GM21723 (cell line): ENCODE data around the gene VPS51.

Experiments
- ATAC-seq: cut with Tn5 transposase; IDR thresholded peaks from one replicate; pipeline ENCODE4 v1.9.1; 2021; ENCODE audit warnings: mild to moderate bottlenecking, moderate library complexity; ENCODE audit not compliant: unreplicated experiment

VPS51 gene

DNA sequence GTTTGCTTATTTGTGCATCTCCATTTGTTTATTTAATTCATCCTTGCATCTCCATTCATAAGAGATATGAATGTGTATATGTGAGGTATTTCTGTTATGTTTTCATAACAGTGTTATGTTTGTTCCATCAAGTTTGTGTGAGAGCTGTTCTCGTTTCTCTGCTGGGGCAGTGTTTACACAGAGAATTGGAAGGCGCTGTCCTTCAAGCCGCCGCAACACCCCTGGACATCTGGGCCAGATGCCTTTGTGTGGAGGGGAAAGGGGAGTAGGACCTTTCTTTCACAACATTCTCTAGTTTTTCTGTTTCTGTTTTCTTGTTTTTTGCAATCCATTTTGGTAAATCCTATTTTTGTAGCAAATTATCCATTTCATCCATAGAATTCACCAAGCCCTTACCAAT lies 8.6 kb downstream of the VPS51 start:
- no peak for ATAC-seq

DNA sequence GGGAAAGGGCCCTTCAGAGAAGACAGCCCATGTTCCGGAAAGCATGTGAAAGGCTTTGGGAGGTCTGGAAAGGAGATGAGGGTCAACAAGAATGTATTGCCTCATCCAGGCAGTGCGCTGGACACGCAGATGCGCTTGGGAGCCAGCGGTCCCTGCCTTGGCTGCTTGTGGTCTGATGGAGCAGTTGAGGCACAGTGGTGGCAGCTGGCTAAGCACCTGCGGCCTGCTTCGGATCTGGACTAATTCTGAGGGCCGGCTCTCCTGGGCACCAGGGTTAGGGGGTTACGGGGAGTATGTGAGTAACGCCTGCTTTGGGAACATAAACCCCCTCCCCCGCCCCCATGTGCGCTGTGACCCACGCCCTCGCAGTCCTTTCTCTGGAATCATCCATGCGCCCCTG lies 11.1 kb downstream of the VPS51 start:
- ATAC-seq: no peak

DNA sequence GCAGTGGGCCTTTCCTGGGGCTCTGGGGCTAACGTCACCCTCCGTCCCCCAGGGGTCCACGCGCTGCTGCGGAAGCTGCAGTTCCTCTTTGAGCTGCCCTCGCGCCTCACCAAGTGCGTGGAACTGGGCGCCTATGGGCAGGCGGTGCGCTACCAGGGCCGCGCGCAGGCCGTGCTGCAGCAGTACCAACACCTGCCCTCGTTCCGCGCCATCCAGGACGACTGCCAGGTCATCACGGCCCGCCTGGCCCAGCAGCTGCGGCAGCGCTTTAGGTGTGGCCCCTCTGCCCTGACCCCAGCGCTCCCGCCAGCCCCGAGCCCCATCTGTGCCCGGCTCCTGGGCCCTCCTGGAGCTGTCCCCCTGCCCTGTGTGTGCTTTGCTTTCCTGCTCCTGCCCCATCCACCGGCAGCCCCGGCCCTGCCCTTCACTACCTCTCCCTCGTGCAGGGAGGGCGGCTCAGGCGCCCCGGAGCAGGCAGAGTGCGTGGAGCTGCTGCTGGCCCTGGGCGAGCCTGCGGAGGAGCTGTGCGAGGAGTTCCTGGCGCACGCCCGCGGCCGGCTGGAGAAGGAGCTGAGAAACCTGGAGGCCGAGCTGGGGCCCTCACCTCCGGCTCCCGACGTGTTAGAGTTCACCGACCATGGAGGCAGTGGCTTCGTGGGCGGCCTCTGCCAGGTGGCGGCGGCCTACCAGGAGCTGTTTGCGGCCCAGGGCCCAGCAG lies 11.9 kb downstream of the VPS51 start:
- no peak for ATAC-seq

DNA sequence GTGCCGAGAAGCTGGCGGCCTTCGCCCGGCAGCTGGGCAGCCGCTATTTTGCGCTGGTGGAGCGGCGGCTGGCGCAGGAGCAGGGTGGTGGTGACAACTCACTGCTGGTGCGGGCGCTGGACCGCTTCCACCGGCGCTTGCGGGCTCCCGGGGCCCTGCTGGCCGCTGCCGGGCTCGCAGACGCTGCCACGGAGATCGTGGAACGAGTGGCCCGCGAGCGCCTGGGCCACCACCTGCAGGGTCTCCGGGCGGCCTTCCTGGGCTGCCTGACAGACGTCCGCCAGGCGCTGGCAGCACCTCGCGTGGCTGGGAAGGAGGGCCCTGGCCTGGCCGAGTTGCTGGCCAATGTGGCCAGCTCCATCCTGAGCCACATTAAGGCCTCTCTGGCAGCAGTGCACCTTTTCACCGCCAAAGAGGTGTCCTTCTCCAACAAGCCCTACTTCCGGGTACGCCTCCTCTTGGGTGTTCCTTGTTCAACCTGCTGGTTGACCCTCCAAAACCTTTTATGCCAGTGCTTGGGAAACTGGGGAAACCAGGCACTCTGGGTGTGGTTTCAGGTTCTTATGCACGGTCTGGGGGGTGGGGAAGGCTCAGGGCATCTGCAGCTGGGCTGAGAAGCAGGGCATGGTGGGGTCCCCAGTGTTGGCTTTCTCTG lies 12.6 kb downstream of the VPS51 start:
- no peak for ATAC-seq

DNA sequence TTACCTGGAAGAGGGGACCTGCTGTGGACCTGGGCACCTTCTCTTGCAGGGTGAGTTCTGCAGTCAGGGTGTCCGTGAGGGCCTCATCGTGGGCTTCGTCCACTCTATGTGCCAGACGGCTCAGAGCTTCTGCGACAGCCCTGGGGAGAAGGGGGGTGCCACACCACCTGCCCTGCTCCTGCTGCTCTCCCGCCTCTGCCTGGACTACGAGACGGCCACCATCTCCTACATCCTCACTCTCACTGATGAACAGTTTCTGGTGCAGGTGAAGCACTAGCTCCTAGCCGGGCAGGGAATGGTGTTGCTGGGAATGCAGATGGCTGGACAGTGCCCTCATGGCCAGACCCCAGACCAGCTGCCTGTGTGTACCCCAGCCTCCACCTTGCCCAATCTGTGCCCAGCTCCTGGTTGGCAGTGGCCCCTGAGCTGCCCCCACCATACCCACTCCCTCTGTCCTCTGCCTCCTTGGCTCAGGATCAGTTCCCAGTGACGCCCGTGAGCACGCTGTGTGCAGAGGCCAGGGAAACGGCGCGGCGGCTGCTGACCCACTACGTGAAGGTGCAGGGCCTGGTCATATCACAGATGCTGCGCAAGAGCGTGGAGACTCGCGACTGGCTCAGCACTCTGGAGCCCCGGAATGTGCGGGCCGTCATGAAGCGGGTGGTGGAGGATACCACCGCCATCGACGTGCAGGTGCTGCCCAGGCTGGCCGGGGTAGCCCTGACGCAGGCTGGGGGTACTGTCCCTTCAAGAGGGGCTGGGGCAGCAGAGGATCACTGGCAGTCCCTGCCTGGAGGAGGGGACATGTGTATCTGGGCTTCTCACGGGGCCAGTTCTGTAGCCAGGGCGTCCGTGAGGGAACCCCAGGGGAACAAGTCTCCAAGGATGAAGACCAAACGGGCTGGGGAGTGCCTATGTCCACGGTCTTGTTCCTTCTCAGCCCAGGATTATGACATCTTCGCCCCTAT lies 13.5 kb downstream of the VPS51 start:
- no peak for ATAC-seq

DNA sequence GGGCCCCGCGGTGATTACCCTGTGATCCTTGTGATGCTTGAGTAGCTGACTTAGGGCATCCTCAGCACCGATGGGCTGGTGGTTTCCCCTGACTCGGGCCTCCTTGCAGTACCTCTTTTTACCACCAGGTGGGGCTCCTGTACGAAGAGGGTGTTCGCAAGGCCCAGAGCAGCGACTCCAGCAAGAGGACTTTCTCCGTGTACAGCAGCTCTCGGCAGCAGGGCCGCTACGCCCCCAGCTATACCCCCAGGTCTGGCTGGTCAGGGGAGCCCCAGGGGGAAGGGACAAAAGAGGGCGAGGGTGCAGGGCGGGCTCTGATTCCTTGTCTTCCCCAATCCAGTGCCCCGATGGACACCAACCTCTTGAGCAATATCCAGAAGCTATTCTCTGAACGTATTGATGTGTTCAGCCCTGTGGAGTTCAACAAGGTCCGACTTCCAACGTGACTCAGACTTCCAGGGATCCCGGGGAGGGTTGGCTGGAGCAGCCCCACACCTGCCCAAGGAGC lies 14.4 kb downstream of the VPS51 start:
- ATAC-seq: peak; percentile 32

DNA sequence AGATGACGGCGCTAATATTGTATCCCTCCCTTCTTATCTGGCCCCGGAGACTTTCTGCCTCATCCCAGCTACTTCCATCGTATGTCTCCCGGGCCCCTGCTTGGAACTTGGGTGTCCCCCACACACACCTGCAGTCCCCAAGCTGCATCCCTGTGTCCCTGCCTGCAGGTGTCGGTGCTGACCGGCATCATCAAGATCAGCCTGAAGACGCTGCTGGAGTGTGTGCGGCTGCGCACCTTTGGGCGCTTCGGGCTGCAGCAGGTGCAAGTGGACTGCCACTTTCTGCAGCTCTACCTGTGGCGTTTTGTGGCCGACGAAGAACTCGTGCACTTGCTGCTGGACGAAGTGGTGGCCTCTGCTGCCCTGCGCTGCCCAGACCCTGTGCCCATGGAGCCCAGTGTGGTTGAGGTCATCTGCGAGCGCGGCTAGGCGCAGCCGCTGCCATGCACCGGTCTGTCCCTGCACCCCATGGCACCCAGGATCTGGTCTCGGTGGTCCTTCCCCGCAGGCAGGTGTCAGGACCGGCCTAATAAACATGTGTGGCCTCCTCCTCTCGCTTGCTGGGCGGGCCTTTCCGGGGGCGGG lies 15.2 kb downstream of the VPS51 start:
- no peak for ATAC-seq

DNA sequence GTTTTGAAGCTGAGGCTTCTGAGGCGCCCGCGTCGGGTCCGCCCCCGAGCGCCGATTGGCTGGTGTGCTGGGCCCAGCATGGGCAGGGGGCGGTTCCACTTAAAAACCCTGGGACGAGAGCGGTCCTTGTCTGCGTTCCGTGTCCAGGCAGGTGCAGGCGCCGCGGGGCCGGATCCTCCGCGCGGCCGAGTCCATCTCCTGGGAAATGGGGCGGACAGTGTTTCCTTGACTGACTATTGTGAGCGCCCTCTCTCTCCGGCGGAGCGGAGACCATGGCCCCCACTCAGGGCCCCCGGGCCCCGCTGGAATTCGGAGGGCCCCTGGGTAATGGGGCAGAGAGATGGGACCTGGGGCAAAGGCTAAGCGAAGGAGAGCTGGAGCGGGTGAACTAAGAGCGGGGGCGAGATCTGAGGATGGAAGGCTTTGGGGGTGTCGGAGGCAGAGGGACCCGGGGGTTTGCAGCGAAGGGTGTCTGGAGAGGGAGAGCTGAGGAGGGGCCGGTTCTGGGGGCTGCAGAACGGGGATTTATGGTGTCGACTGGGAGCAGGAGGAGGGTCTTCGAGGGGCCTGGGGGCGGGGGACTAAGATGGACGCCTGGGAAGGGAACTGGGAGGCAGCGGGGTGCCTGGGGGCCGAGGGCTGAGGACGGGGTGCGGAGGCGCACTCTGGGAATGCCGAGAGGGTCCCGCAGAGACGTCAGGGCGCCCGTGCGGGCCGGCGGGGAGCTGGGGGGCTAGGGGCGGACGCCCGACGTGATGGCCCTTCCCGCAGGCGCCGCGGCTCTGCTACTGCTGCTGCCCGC lies 15.9 kb downstream of the VPS51 start, which contains the start of gene TM7SF2:
TSS of gene TM7SF2 (plus strand) at position 129 of the 802 bp plus-strand sequence. CDS start at position 273, 144 bp downstream.
- ATAC-seq: peak; percentile 57

DNA sequence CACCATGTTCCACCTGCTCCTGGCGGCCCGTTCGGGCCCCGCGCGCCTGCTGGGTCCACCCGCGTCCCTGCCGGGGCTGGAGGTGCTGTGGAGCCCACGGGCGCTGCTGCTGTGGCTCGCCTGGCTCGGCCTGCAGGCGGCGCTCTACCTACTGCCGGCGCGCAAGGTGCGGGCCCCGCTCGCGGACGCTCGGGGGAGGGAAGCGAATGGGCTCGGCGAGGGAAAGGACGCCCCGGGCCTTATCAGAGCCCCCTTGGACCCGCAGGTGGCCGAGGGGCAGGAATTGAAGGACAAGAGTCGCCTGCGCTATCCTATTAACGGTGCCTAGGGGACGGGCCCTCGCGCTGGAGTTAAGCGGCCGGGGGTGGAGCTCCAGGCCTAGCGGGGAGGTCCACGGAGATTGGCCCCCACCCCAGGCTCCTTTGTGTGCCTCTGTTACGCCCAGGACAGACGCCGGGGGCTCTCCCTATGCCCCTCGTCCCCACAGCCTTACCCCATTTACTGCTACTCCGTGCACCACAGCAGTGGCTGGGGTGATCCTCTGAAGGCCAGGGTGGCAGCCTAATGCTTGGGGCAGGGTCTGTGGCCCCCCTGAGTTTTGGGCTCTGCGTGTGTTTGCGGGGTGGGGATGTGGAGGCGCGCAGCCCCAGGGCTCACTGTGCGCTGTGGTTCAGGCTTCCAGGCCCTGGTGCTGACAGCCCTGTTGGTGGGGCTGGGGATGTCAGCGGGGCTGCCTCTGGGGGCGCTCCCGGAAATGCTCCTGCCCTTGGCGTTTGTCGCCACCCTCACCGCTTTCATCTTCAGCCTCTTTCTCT lies 16.7 kb downstream of the VPS51 start:
- ATAC-seq: peak; percentile 38

DNA sequence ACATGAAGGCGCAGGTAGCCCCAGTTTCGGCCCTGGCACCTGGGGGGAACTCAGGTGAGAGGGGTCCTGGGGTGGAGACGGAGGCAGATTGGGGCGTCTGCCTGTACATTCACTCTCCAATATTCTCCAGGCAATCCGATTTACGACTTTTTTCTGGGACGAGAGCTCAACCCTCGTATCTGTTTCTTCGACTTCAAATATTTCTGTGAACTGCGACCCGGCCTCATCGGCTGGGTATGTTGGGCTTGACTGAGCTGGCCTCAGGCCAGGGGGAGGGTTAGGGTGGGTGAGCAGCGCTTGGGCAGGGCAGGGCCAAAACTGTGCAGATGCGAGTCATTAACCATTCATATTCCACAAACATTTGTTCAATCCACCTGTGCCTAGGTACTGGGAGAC lies 17.3 kb downstream of the VPS51 start:
- no peak for ATAC-seq

DNA sequence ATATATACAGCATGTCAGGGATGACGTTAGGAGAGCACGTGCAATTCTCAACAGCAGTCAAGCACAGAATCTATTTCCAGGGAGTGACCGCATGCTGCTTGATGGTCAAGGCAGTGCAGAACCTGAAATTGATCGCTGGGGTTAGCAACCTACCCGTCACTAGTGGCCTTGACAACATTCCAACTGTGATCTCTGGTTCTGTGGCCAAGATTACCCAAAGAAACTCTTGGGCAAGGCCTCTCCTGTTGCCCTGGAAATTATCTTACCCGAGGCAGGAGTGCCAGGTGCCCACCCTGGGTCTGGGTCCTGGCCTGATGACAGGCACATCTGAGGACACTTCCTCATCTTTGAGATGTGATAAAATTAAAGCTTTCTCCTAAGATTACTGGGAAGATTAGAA lies 17.8 kb downstream of the VPS51 start:
- ATAC-seq: no peak

DNA sequence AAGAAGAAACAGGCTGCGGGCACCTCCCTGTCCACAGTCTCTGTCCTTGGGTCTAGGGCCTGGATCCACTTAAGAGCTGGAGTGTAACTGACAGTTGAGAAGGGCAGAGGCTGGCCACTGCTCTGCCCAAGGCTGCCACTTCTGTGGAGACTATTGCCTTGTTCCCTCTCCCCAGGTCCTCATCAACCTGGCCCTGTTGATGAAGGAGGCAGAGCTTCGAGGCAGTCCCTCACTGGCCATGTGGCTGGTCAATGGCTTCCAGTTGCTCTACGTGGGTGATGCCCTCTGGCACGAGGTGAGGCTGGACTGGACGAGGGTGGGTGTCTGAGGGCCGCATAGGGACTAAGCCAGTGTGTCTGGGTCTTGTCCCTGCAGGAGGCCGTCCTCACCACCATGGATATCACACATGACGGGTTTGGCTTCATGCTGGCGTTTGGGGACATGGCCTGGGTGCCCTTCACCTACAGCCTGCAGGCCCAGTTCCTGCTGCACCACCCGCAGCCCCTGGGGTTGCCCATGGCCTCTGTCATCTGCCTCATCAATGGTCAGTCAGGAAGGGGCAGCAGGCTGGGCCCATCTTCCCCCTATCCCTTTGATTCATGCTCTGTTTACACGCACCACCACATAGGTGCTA lies 18.6 kb downstream of the VPS51 start:
- no peak for ATAC-seq

DNA sequence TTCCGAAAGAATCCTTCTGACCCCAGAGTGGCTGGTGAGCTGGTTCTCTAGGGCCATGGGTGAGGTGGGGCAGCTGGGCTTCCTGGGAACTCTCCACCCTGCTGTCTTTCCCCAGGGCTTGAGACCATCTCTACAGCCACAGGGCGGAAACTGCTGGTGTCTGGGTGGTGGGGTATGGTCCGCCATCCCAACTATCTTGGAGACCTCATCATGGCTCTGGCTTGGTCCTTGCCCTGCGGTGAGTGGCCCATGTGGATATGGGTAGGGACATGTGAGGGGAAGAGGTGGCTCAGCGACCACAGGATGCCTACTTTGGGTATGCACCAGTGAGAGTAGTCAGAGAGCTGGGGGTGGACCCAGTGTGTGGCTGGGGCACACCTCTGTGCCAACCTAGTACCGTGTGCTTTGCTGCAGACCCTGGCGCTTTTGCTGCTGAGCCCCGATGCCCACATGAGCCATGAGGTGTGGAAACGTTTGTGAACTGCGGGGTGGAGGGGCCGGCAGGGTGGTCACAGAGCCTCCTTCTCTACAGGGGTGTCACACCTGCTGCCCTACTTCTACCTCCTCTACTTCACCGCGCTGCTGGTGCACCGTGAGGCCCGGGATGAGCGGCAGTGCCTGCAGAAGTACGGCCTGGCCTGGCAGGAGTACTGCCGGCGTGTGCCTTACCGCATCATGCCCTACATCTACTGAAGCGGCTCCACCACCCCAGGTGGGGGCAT lies 19.5 kb downstream of the VPS51 start:
- no peak for ATAC-seq

DNA sequence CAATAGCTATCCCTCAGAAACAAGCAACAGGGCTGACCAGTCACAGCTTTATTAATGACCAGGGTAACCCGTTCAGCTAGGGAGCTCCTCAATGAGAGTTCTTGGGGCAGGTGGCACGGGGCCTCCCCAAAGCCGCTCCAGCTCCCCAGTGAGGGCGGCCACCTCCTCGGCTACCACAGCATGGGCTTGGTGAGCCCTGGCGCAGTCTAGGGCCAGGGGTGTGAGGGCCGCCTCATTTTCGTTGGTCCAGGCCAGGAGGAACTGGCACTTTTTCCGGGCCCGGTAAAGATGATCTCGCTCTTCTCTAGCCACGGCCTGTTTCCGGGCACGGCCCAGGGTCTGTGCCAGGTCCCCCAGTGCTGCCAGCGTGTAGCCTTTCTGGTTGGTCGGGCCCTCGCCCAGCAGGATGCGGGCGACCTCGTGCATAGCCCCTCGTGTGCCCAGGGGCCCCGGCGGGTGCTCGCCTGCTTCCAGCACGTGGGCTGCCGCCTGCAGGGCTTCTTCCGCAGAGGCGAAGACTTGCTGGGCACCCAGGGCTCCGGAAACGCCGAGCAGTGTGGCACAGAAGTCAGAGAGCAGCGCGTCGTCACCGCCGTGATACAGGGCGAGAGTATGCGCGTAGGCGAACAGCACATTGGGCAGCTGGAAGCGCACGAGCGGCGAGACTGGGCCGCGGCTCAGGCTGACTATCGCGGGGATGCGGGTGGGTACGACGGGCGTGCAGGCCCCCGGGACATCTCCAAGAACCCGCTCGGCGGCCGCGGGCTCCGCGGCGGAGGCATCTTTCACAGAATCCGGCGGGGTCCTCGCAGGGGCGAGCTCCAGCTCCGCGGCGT lies 20.6 kb downstream of the VPS51 start:
- peak; percentile 0 for ATAC-seq

DNA sequence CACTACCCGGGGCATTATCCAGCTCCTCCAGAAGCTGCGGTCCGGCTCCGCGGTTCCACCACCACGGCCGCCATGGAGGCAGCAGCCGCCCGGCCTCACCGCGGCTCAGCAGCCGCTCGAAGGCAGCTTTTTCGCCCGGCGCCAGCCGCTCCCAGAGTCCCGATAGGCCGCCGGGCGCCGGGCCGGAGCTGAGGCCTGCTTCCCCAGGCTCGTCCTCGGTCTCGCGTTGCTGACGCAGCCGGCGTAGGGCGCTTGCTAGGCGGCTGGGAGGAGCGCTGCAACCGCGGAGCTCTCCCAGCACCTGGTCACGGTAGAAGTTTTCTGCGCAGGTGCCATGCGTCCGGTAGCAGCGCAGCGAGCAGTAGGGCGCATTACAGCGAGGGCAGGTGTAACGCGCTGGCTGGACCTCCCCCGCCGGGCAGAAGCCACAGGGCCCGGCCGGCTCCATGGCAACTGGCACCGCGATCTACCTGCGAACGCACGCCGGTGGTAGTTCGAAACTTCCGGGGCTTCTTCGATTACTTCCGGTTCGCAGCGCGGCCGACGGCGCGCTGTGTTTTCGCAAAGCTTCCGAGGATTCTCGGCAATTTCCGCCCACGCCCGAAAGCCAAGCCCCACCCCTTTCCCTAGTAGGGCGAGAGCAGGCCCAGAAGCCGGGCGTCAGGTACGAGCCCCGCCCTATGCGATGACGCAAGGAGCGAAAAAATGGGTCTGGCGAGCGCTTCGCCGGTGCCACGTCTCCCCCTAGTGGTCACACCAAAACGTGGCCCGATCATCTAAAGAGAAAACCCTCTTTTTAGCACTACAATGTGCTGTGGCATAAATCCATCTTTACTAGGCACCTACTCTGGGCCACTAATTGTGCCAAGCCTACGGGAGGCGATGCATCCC lies 21.4 kb downstream of the VPS51 start, which contains the start of gene ZNHIT2:
TSS of gene ZNHIT2 (minus strand) at position 496 of the 891 bp plus-strand sequence. CDS start at position 448, 48 bp downstream.
- ATAC-seq: peak; percentile 54
